K562 (cell line): ENCODE results near the gene ADIPOR1. TPM values are rescaled to one million over a fixed set of nuclear protein-coding genes. Genes with fewer than 3 reads are reported as not detected.

ENCODE experiments used
- C11orf30 ChIP-seq: fragments of 450-650 bp; IDR thresholded peaks from 2 replicates; pipeline ENCODE4 v1.6.1; 2016; ENCODE audit warnings: low read depth, mild to moderate bottlenecking
- CREBBP ChIP-seq: IDR thresholded peaks from one replicate; pipeline ENCODE4 v1.6.1; 2012; ENCODE audit warnings: low read depth, mild to moderate bottlenecking, control low read depth, inconsistent platforms, low read length
- FOXK1 ChIP-seq: sonication (generic); formaldehyde crosslinking; IDR thresholded peaks from 2 replicates; pipeline ENCODE4 v1.8.0; 2022; ENCODE audit warnings: missing genetic modification reagents, mild to moderate bottlenecking, borderline replicate concordance
- KDM1A ChIP-seq, 2 experiments: fragments of 450-650 bp; IDR thresholded peaks; 2 replicates each; pipeline ENCODE4 v1.6.1; 2016; ENCODE audit warnings: mild to moderate bottlenecking in 2 of 2
- NCOR1 ChIP-seq: fragments of 450-650 bp; IDR thresholded peaks from 2 replicates; pipeline ENCODE4 v1.6.1; 2016; ENCODE audit warnings: mild to moderate bottlenecking, moderate library complexity
- NFIX ChIP-seq: fragments of 250-450 bp; sonication (Bioruptor Pico); IDR thresholded peaks from 2 replicates; pipeline ENCODE4 v1.4.0; 2020; ENCODE audit warnings: low read depth, mild to moderate bottlenecking, moderate library complexity
- SAFB ChIP-seq: fragments of 200-400 bp; formaldehyde crosslinking; IDR thresholded peaks from 2 replicates; pipeline ENCODE4 v1.6.1; 2017; ENCODE audit warnings: low read depth, low read length, borderline replicate concordance
- ZFP30 ChIP-seq: fragments of 250-450 bp; sonication (Bioruptor Pico); IDR thresholded peaks from 2 replicates; pipeline ENCODE4 v1.8.0; 2022; ENCODE audit warnings: moderate library complexity, mild to moderate bottlenecking, inconsistent platforms, borderline replicate concordance
- ZNF121 ChIP-seq: sonication (generic); formaldehyde crosslinking; conservative IDR thresholded peaks from 2 replicates; pipeline ENCODE4 v1.8.0; 2022; ENCODE audit warnings: missing genetic modification reagents
- ZNF212 ChIP-seq: fragments of 450-650 bp; formaldehyde crosslinking; IDR thresholded peaks from 2 replicates; pipeline ENCODE4 v1.4.0; 2020; ENCODE audit warnings: mild to moderate bottlenecking
- ZNF695 ChIP-seq: fragments of 450-650 bp; formaldehyde crosslinking; IDR thresholded peaks from 2 replicates; pipeline ENCODE4 v1.4.0; 2020; ENCODE audit warnings: mild to moderate bottlenecking, moderate library complexity
- polyA plus RNA-seq, 8 experiments: library from polyadenylated mRNA; depleted of rRNA in 4 of 8; stranded (reverse) in 5 of 8; unstranded in 3 of 8; fragments of >200 nt; fragmentation: Nextera tagmentation in 2 of 8; fragmentation: Illumina TruSeq in 1 of 8; extraction: Ambion mirVana in 2 of 8; extraction: Trizol in 1 of 8; gene quantifications; 2 replicates each; pipeline versions ENCODE4 v1.2.1 to v1.2.3, GENCODE V29; 2011 to 2014; ENCODE audit warnings: inconsistent platforms in 1 of 8, missing spikeins in 1 of 8
- total RNA-seq, 7 experiments: library from RNA; depleted of rRNA in 6 of 7; stranded (reverse); fragments of >200 nt in 6 of 7; fragmentation: Illumina TruSeq in 2 of 7; extraction: Trizol in 2 of 7; gene quantifications; 2 replicates each; pipeline versions ENCODE4 v1.2.1 to v1.2.3, GENCODE V29; 2011 to 2021; ENCODE audit warnings: low replicate concordance in 1 of 7
- TF ChIP-seq, protein P1 (sequence below): sonication (generic); formaldehyde crosslinking; IDR thresholded peaks from 2 replicates; pipeline ENCODE4 v1.8.0; 2022; ENCODE audit warnings: mild to moderate bottlenecking, missing genetic modification reagents
- TF ChIP-seq, protein P2 (sequence below): fragments of 250-450 bp; sonication (Bioruptor Pico); IDR thresholded peaks from 2 replicates; pipeline ENCODE4 v1.5.0; 2022; ENCODE audit warnings: mild to moderate bottlenecking
- TF ChIP-seq, protein P3 (sequence below): fragments of 200-600 bp; sonication (generic); IDR thresholded peaks from one replicate; pipeline ENCODE4 v1.6.1; 2012; ENCODE audit warnings: mild to moderate bottlenecking, low read depth, low read length, inconsistent platforms

Gene ADIPOR1
- total and polyA plus RNA-seq, 9 of the 15 experiments (the other 6 are each of a cell fraction or from before 2014, with no cell fraction given), result 29.0 to 217 (median 100) TPM

DNA sequence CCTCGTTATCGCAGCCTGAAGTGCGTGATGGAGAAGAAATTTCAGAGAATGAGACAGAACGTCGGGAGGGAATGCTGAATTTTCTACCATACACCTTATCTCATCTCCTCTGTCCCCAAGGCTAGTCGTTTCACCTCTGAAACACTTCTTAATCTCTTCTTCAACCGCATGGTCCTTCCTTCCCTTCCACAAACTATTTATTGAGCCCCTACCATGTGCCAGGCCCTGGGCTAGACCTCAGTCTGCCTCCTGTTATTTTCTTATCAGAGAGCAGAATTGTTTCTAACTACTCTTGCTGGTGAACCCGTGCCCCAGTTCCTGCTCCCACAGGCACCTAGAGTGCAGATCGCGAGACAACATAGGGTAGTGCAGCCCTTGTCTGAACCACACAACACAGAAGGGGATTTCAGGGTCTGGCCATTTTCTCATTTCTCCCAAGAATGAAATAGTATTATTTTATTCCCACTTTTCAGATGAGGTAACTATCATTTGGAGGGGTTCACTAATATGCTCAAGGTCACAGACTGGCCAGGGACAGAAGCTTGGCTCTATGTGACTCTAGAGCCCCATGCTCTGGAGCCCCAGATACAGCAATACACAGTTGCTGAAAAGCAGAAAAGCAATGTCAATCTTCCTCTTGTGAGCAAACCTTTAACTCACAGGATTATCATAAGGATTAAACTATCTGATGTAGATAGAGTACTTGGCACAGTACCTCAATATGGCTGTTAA lies 598 bp upstream of the ADIPOR1 start (continued):
- TF ChIP-seq, protein P1, sequence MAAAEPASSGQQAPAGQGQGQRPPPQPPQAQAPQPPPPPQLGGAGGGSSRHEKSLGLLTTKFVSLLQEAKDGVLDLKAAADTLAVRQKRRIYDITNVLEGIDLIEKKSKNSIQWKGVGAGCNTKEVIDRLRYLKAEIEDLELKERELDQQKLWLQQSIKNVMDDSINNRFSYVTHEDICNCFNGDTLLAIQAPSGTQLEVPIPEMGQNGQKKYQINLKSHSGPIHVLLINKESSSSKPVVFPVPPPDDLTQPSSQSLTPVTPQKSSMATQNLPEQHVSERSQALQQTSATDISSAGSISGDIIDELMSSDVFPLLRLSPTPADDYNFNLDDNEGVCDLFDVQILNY, result no peak
- TF ChIP-seq C11orf30 (no peak), SAFB (no peak), ZFP30 (CRISPR knock-in tag) (no peak), NCOR1 (no peak; the same call in 1 of the 2 replicates), KDM1A (IDR thresholded peaks at IDR 0.05) (no peak), ZNF212 (CRISPR knock-in tag) (no peak), NFIX (CRISPR knock-in tag) (no peak), CREBBP (no peak), ZNF695 (CRISPR knock-in tag) (no peak), FOXK1 (no peak; the same call in 1 of the 2 replicates), ZNF121 (CRISPR knock-in tag) (no peak)
- TF ChIP-seq, protein P2, sequence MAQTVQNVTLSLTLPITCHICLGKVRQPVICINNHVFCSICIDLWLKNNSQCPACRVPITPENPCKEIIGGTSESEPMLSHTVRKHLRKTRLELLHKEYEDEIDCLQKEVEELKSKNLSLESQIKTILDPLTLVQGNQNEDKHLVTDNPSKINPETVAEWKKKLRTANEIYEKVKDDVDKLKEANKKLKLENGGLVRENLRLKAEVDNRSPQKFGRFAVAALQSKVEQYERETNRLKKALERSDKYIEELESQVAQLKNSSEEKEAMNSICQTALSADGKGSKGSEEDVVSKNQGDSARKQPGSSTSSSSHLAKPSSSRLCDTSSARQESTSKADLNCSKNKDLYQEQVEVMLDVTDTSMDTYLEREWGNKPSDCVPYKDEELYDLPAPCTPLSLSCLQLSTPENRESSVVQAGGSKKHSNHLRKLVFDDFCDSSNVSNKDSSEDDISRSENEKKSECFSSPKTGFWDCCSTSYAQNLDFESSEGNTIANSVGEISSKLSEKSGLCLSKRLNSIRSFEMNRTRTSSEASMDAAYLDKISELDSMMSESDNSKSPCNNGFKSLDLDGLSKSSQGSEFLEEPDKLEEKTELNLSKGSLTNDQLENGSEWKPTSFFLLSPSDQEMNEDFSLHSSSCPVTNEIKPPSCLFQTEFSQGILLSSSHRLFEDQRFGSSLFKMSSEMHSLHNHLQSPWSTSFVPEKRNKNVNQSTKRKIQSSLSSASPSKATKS (CRISPR knock-in tag), result no peak
- TF ChIP-seq, protein P3, sequence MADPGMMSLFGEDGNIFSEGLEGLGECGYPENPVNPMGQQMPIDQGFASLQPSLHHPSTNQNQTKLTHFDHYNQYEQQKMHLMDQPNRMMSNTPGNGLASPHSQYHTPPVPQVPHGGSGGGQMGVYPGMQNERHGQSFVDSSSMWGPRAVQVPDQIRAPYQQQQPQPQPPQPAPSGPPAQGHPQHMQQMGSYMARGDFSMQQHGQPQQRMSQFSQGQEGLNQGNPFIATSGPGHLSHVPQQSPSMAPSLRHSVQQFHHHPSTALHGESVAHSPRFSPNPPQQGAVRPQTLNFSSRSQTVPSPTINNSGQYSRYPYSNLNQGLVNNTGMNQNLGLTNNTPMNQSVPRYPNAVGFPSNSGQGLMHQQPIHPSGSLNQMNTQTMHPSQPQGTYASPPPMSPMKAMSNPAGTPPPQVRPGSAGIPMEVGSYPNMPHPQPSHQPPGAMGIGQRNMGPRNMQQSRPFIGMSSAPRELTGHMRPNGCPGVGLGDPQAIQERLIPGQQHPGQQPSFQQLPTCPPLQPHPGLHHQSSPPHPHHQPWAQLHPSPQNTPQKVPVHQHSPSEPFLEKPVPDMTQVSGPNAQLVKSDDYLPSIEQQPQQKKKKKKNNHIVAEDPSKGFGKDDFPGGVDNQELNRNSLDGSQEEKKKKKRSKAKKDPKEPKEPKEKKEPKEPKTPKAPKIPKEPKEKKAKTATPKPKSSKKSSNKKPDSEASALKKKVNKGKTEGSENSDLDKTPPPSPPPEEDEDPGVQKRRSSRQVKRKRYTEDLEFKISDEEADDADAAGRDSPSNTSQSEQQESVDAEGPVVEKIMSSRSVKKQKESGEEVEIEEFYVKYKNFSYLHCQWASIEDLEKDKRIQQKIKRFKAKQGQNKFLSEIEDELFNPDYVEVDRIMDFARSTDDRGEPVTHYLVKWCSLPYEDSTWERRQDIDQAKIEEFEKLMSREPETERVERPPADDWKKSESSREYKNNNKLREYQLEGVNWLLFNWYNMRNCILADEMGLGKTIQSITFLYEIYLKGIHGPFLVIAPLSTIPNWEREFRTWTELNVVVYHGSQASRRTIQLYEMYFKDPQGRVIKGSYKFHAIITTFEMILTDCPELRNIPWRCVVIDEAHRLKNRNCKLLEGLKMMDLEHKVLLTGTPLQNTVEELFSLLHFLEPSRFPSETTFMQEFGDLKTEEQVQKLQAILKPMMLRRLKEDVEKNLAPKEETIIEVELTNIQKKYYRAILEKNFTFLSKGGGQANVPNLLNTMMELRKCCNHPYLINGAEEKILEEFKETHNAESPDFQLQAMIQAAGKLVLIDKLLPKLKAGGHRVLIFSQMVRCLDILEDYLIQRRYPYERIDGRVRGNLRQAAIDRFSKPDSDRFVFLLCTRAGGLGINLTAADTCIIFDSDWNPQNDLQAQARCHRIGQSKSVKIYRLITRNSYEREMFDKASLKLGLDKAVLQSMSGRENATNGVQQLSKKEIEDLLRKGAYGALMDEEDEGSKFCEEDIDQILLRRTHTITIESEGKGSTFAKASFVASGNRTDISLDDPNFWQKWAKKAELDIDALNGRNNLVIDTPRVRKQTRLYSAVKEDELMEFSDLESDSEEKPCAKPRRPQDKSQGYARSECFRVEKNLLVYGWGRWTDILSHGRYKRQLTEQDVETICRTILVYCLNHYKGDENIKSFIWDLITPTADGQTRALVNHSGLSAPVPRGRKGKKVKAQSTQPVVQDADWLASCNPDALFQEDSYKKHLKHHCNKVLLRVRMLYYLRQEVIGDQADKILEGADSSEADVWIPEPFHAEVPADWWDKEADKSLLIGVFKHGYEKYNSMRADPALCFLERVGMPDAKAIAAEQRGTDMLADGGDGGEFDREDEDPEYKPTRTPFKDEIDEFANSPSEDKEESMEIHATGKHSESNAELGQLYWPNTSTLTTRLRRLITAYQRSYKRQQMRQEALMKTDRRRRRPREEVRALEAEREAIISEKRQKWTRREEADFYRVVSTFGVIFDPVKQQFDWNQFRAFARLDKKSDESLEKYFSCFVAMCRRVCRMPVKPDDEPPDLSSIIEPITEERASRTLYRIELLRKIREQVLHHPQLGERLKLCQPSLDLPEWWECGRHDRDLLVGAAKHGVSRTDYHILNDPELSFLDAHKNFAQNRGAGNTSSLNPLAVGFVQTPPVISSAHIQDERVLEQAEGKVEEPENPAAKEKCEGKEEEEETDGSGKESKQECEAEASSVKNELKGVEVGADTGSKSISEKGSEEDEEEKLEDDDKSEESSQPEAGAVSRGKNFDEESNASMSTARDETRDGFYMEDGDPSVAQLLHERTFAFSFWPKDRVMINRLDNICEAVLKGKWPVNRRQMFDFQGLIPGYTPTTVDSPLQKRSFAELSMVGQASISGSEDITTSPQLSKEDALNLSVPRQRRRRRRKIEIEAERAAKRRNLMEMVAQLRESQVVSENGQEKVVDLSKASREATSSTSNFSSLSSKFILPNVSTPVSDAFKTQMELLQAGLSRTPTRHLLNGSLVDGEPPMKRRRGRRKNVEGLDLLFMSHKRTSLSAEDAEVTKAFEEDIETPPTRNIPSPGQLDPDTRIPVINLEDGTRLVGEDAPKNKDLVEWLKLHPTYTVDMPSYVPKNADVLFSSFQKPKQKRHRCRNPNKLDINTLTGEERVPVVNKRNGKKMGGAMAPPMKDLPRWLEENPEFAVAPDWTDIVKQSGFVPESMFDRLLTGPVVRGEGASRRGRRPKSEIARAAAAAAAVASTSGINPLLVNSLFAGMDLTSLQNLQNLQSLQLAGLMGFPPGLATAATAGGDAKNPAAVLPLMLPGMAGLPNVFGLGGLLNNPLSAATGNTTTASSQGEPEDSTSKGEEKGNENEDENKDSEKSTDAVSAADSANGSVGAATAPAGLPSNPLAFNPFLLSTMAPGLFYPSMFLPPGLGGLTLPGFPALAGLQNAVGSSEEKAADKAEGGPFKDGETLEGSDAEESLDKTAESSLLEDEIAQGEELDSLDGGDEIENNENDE, result no peak
